G401 (cell line): Measurements from ENCODE around the gene NPB. TPM values are rescaled to one million over a fixed set of nuclear protein-coding genes. Genes with fewer than 3 reads are reported as not detected.

ENCODE experiments used
- DNase-seq: peaks from one replicate; pipeline ENCODE4 v3.0.0-alpha.2; 2015; ENCODE audit warnings: low spot score
- in situ Hi-C: cut with HindIII; loops from 2 replicates; pipeline ENCODE4 v1.10.0; 2016; ENCODE audit warnings: low sequenced_read_pairs, mixed read lengths
- total RNA-seq: library from RNA; depleted of rRNA; stranded (reverse); fragments of >200 nt; shearing (Covaris generic); gene quantifications from 2 replicates; pipeline ENCODE4 v1.2.3, GENCODE V29; 2014

Gene NPB
- total RNA-seq, 1 experiment from 2014 or later: 0.41 TPM

DNA sequence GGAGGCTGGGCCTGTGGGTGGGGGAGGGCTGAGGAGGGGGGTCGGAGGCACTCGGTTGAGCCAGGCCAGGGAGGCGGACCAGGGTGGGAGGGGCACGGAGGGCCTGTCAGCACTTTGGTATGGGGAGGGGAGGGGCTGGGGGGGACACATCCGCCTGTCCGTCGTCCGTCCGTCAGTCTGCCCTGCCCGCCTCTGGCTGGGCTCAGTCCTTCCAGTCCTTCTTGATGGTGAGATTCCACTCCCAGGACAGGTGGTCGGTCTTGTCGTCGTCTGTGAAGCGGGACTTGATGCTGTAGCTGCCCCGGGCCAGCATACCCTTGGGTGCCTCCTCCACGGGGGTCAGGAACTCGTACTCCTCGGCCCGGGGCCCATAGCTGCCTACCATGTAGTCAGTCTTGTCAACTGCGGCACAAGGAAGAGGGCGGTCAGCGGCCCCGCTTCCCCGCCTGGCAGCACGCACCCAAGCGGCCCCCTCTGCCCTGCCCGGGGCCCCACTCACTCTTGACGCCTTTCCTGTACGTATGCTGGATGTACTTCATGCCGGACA is 33.3 kb upstream of the NPB start:
- in situ Hi-C loops: no loop called here

DNA sequence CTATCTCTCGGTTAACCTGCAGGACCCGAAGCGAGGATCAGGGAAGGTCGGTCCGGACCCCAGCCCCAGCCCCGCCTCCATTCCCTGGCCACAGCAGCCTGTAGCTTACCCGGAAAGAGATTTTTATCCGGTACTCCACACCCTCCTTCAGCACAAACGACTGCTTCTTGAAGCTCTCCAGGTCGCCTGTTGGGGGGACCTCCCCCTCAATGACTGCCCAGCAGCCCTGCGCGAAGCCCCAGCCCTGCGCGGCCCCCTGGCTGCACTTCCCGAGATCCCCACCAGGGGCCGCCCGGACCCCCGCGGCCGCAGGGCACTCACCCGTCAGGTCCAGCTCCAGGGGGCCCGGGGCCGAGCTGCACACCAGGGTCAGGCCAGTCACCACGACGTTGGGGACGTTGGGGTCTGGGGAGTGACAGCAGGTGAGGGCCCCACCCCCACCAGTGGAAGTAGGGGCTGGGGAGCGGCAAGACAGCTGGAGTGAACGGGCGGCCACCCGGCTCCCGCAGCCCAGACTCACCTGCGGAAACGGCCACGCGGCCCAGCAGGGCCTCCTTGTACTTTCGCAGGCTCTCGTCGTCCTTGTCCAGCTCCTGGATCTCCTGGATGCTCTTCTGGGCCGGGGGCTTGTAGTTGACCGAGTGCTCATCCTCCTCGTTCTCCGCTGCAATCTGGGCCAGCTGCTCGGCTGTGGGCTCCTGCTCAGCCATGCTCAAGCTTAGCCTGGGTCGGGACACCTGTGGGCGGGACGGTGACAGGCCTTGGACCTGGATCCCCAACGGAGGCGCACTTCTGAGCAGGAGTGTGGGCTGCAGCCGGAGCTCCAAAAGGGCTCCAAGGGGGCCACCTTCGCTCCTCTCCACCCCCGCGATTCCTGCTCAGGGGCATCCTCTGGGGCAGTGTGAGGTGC is 32.6 kb upstream of the NPB start:
- DNase-seq: peak; percentile 33
- in situ Hi-C loops: no loop called here

More for the DNA sequence above, 33.3 kb upstream of the NPB start:
- no peak for DNase-seq

DNA sequence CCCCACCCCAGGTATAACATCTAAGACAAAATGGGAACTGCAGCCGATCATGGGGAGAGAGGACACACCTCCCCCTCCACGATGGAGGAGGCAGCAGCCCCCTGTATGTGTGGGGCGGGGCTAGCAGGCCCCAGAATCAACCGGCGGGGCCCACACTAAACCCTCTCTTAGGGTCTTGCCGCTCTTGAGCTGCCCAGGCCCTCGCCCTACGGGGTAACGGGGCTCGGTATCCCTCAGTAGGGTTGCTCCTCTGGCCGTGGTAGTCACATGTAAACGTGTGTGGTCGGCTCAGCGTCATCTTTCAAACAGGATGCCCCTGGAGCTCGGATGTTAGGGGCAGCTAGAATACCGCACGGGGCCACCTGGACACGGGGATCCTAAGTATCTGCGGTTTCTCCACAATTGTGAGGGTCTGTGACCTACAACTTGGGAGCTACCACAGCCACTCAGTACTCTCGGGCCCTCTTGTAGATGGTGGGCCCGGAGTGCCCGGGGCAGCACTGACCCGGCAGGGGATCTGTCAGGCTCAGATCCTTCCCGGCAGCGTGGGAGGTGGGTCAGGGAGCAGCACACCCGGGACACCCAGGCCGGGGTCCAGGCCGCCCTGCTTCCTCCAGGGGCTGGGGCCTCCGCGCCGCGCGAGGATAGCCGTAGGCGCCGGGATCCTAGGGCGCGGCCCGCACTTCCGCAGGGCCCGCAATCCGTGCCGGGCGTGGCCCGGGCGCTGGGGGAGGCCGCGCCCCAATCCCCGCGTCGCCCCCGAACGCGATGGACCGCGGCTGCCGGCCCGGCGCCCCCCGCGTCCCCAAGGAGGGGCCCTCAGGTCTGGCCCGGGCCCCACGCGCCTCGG is 31.7 kb upstream of the NPB start:
- DNase-seq: no peak
- in situ Hi-C loops: no loop called here

DNA sequence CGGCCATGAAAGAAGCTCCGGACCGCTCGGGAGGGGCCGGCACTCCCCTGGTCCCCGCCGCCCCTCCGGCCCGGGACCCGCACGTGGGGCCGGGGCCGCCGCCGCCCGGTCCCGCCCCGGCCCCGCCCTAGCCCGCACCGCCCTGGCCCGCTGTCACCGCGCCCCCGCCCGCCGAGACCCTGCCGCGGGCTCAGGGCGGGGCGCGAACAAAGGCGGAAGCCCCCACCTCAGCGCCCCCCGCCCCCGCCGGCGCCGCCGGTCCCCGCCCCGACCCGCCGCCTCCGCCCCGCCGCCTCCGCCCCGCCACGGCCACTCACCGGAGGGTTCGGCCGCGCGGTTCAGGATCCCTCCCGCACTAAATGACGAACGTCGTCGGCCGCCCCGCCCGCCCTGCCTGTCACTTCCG is 31.1 kb upstream of the NPB start, which contains the start of gene ARHGDIA:
ARHGDIA (minus strand) TSS at position 357 of the 406 bp plus-strand sequence. CDS start 1,407 bp downstream, outside the sequence.
- no peak for DNase-seq
- in situ Hi-C loops: no loop called here

DNA sequence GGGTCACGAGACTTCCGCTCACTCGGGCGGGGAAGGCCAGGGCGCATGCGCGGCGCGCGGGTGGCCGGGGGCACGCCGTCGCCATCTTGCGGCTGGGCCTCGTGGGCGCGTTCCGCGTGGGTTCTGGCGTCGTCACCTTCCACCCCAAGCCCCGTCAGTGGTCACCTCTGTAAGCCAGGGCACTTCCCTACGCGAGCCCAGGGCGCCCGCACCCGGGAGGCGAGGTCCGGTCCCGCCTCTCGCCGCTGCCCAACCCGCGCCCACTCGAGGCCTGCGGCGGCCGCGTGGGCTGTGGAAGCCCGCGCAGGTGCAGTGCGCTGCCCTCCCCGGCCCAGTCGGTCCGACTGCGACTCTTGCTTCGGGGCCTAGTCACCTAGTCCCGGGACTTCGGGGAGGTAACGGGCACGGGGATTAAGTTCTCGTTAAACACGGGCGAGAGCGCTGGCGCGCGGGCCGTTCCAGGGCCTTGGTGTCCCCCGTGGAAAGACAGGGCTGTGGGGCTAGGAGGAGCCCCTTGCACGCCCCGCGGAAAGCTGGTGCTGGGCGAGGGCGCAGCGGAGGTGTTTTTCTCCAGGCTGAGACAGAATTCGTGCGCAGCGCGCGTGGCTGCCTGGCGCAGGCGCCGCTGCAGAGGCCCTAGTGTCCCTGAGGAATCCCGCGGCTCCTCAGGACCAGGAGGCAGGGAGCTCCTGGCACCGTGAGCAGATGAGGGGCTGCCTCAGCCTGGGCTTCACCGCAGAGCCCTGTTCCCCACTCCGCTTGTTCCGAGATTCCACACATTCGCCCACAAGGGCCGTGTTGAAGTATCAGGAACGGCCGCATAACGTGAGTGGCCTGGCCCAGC is 30.4 kb upstream of the NPB start:
- peak; percentile 83 for DNase-seq
- in situ Hi-C loops: no loop called here

DNA sequence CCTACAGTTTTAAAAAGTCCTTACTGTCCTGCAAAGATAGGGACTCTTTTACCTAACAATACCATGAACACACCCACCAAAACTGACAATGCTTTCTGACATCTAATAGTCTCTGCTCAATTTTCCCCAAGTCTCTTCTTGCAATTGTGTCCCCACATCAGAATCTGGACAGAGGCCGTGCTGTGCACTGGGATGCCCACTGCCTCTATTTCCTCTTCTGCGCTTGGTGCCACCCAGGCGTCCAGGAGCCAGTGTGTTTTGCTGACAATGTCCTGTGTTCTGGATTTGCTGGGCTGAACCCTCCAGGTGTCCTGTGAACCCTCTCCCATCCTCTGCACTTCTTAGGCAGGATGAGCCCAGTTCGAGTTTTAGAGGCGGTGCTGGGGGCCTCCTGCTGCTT is 24.5 kb upstream of the NPB start:
- no peak for DNase-seq
- in situ Hi-C loops: no loop called here

DNA sequence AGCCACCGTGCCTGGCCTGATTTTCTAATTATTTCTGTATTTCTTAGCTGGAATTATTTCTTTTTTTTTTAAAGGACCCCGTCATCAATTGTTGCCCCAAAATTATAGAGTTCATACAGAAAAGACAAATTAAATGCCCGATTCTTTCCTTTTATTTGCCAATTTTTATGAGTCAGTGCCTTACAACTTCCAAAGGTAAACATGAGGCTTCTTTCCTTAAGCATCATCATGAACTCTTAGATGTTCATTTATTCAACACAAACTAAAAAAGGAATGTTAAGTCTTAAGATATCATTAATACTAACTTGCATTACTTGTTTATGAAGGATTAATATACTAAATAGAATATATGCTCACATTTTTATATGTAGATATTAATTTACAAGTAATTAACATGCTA is 23.7 kb upstream of the NPB start:
- no peak for DNase-seq
- in situ Hi-C loops: no loop called here

DNA sequence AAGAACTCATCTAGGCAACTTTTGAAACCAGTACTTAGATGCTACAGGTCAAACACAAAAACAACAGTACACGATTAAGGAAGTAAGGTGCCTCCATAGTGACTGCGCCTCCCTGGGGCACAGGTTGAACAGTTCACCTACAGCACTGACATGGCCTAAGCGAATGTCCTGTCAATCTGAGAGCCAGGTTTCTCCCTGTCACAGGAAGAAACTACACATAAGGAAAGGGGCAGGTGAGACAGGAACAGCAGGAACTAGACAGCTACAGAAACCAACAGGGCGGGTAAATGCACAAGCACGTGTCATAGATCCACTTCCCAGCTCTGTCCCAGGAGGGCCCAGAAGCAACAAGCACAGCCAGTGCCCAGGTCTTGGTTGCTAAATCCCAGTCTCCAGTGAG is 22.9 kb upstream of the NPB start:
- no peak for DNase-seq
- in situ Hi-C loops: no loop called here

DNA sequence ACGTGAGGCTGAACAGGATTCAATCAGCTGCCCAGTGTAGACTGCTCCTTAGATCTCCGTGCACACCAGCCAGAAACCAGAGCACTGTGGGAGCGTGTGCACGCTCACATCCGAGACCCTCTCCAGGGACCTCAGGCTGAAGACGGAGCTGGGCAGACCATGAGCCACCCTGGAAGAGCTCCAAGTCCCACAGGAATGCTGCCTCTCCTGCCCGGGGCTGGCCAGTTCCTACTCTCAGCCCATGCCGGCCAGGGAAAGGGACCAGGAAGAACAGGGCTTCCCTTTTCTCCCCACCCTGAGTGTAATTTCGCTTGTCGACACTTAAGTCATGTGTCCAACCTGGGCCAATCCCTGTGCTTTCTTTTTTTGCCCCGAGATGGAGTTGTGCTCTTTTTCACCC is 17.5 kb upstream of the NPB start:
- DNase-seq: no peak
- in situ Hi-C loops: no loop called here

DNA sequence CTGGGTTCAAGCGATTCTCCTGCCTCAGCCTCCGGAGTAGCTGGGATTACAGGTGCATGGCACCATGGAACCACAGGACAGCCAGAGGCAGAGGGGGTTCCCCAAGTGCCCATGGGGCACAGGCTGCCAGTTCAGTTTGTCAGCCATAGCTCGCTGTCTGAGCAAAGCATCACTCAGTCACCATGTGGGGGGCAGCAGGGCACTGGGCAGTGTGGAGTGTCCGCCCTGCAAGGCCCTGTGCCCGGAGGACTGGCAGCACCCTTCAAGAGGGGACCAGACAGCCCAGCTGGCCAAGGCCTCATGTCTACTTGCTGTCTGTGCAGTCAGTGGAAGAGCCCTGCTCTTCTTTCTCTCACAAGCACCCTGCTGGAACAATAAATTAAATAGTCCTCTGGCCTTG is 17.1 kb upstream of the NPB start:
- in situ Hi-C loops: no loop called here
- no peak for DNase-seq

DNA sequence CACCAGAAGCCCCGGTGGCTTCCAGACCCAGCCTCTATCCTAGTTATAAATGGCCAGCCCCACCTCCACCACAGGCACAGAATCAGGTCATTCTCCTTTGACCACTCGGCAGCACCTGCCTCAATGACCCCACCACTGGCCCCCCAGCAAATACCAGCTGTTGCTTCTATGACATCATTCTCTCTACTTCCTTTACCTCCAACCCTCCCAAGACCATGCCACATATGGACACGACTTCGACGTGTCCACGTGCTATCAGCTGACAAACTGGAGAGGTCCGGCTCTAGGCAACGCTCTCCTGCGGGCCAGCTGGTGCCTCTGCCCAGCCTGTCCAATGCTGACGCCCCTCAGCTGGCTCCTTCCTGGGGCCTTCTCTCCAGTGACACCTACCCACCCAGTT is 16.6 kb upstream of the NPB start:
- no peak for DNase-seq
- in situ Hi-C loops: no loop called here

DNA sequence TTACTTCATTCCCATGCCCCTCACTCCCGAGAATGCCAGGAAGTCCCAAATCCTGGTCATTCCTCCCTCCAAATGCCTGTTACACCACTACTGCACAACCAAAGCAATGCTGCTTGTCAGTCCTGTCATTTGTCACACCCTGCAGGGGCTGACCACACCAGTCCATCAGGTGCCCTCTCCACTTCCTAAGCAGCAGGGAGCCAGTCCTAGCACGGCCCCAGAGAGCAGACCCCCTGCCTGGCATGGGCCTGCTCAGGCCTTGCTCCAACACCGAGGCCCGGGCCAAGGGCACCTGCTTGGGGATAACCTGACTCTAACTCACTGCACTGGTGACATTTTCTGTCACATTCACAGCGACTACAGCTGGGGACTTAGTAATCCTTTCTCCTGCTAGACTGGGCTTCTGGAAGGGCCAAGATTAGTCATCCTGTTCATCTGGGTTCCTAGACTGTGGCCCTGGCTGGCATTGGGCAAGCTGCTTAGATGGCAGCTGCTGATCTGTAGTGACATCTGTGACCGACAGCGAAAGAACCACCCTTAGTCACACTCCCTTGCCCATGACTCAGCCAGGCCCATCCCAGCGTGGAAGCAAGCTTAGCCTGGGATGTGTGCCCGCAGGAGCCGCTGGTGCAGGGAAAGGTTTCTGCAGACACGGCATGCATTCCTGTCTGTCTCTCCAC is 16.0 kb upstream of the NPB start:
- in situ Hi-C loops: no loop called here
- no peak for DNase-seq

DNA sequence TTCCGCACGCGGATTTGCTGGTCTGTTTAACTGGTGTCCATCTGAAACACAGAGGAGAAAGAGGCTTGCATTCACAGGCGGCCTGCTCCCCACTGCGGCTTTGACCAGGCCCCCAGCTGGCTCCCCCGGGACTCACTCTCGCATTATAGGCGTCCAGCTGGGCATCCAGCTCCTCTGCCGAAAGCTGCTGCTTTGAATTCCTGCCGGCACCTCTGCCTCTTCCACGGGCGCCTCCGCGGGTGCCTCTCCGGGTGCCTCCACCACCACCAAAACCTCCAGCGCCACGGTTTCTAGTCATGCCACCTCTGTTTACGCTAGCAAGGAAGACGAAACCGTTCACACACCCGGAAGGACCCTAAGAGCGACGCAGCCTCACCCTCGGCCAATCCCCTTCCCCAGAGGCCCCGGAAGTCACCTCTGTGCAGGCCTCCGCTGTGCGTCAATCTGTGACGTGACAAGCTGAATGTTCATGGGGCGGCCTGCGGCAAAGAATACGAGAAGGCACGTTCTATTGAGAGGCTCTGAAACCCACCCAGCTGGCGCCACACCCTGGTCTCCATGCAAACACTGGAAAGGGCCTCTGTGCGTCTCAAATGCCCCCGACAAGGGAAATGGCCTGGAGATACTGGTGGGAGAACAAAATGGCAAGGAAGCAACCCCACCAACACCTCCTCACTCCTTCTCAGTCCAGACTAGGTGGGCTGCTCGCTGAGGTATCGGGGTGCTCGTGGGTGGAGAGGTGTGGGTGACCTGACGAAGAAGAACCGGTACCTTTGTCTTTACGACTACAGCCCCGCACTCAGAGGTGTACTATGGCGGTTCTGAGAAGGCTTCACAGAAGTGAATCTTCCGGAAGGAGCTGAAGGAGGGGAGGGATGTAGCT is 13.7 kb upstream of the NPB start:
- in situ Hi-C loops: no loop called here
- no peak for DNase-seq

DNA sequence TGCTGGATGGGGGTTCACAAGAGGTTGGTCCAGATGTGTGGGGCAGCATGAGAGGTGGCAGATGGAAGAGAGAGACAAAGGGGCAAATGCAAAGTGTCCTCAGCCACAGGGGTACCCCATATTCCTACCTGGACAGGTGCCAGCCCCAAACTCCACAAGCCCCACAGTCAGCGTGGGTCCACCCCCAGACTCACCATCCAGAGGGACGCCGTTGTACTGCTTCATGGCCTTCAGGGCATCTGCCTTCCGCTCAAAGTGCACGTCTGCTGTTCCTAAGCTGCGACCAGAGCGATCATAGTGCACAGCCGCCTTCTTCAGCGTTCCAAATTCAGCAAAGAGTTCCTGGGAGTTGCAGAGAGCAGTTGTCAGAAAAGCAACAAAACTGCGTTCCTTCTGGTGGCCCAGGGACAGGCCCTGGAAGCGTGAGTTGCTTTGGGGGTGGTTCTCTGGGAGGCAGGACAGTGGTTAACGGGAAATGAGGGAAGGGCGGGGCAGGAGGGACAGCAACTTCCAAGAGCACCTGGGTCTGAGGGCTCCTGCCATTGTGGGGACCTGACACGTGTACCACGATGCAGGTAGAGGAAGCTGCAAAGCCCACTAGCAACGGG is 12.9 kb upstream of the NPB start:
- in situ Hi-C loops: no loop called here
- no peak for DNase-seq

DNA sequence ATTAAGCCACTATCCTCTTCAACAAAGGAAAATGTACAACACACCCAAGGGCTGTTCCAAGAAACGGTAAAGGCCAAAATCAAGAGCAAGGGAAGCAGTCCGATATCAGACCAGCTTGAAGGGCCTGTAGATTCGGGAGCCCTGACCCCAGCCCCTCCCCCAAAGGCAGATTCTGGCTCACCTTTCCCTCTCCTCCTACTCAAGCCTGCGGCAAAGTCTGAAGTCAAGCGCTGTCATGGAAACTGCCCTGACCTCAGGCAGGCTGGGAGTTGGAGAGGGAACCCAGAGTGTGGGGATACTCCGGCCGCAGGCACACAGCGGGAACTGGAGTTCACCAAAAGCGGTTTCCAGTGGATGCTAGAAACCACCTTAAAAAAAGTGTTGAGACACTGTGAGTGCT is 12.4 kb upstream of the NPB start:
- in situ Hi-C loops: no loop called here
- no peak for DNase-seq

DNA sequence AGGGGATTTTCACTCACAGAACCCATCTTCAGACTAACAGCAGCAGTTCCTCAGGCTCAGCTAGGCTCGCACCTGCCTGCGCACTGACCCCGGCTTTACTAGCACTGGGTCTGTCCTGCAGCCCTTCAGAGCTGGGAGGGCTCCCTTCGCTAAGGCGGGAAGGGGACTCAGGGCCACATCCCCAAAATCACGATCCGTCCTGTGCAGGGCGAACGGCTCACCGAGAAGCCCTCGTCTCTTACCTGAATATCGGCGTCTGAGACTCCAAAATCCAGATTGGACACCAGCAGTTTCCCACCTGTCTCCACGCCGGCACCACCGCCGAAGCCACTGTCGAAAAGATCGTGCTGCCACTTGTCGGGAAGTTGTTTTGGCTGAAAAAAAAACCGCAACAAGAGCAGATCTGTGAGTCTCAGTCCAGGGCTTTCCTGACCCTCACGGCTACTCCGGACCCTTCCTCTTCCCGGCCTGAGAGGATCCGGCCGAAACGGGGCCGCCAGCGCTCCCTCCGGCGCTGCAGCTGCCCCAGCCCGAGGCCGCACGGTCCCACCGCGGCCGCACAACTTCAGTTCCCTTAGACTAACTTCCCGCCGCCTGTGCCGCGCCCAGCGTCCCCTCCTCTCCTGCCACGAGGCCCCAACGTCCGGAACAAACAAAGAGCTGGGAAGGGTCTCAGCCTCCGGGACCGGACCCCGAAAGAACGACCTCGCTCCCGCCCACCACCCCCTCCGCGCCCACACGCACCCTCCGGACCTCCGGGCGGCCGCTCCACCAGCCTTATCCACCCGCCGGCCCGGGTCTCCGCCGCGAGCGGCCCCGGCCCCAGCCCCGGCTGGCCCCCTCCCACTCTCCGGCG is 11.4 kb upstream of the NPB start:
- no peak for DNase-seq

DNA sequence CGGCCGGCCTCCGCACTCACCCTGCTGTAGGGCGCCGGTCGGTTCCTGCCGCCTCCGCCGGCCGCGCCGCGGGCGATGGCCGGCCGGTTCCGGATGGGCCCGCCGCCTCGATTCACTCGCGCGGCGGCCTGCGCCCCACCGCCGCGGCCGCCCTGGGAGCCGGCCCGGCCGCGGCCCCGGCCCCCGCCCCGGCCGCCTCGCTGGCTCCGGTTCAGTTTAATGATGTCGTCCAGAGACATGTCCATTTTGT is 10.8 kb upstream of the NPB start:
- DNase-seq: no peak
- in situ Hi-C loops: no loop called here

More for the DNA sequence above, 11.4 kb upstream of the NPB start:
- in situ Hi-C loops: no loop called here
